ENCODE results near the gene MMAB.

Gene MMAB

DNA sequence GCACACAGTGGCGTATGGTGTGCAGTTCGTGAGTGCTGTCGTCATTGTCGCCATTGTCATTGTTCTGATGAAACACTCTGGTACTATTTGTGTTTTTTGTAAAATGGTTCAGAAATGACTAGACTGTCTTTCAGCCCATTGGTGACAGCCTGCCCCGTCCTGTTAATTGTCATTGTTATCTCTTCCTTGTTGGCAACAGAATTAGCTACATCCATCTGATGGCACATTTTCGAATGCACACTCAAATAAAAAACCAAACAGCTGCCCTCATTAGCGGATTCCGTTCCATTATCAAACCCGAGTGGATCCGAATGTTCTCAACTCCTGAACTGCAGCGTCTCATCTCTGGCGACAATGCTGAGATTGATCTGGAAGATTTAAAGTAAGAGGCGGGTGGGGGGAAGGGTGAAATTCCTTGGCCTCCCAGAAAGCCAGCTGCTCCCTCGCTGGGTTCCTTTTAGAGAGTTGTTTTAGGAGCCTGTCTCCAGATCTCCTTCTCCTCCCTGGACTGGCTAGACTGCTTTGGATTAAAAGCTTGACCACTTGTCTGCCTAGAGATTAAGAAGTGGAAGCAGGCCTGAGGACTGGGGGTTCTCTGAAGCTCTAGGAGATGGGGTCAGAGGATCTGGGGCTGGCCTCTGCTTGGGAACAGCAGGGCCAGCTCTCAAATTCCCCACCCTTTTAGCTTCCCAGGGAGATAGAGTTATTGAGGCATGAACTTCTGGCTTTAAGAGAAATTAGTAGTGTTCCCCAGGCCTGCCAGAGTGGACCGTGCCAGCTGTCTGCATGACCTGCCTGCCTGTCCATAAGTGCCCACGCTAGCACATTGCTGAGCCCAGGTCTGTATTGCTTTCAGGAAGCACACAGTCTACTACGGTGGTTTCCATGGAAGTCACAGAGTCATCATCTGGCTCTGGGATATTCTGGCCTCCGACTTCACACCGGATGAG, 43.3 kb downstream of the MMAB start:
- DNase-seq (ENCODE audit: low read depth), result no peak
- H3K4me3 ChIP-seq (ENCODE audit: low read depth, low read length), result no peak overlapping the region
- TF ChIP-seq, protein P1, sequence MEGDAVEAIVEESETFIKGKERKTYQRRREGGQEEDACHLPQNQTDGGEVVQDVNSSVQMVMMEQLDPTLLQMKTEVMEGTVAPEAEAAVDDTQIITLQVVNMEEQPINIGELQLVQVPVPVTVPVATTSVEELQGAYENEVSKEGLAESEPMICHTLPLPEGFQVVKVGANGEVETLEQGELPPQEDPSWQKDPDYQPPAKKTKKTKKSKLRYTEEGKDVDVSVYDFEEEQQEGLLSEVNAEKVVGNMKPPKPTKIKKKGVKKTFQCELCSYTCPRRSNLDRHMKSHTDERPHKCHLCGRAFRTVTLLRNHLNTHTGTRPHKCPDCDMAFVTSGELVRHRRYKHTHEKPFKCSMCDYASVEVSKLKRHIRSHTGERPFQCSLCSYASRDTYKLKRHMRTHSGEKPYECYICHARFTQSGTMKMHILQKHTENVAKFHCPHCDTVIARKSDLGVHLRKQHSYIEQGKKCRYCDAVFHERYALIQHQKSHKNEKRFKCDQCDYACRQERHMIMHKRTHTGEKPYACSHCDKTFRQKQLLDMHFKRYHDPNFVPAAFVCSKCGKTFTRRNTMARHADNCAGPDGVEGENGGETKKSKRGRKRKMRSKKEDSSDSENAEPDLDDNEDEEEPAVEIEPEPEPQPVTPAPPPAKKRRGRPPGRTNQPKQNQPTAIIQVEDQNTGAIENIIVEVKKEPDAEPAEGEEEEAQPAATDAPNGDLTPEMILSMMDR (IDR thresholded peaks at IDR 0.05; ENCODE audit: low read depth, low read length, missing control alignments), result no peak
- in situ Hi-C loops (cut with HindIII; ENCODE audit: low sequenced_read_pairs), result loop anchor here (25.0 kb wide), 1 partner anchor 257 kb away; no protein-coding TSS in a partner anchor

DNA sequence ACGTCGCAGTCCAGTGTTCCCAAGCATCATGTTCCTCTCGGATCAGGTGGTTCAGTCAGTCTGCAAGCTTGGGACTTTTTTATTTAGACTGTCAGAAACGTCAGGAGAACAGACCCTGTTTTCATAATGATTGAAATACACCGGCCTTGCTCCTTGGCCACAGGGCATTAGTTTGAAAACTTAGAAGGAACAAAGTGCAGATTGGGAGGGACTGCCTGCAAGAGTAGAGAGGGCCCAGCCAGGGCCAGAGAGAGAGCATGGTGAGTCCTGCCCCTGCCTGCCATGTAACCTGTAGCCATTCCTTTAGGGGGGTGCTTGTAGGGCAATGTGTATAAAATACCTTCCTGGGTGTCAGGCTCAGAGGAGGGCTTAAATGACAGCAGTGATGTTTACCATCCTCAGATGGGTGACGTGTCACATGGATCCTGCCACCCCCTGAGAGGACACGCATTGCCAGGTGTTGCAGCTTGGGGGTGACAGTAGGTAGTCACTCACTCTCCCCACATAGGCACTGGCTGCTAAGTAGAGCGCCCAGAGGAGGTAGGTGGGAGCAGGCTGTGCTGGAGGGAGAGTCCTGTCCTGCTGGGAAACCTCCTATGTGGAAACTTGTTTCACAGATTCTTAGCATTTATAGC, 45.7 kb downstream of the MMAB start:
- TF ChIP-seq, protein P1 (IDR thresholded peaks at IDR 0.05; ENCODE audit: low read depth, low read length, missing control alignments), result no peak
- in situ Hi-C loops (cut with HindIII; ENCODE audit: low sequenced_read_pairs), result loop anchor here (25.0 kb wide), 1 partner anchor 260 kb away; no protein-coding TSS in a partner anchor
- H3K4me3 ChIP-seq (ENCODE audit: low read depth, low read length), result no peak overlapping the region
- no peak for DNase-seq (ENCODE audit: low read depth)

DNA sequence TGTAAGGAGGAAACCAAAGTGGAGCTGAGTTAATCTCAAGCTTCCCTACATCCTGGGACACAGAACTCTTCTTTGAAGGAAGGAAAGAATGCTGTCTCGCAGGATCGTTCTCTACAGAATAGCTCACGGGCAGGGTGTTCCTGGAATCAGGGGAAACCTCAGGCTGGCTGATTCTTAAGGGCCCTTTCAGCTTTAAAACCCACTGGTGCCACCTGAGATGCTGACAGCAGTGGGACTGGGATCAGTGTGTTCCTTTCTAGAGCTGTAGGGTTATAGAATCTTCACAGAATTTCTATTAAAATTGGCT, 48.1 kb downstream of the MMAB start:
- no peak overlapping the region for H3K4me3 ChIP-seq (ENCODE audit: low read depth, low read length)
- TF ChIP-seq, protein P1 (IDR thresholded peaks at IDR 0.05; ENCODE audit: low read depth, low read length, missing control alignments), result no peak
- in situ Hi-C loops (cut with HindIII; ENCODE audit: low sequenced_read_pairs), result loop anchor here (25.0 kb wide), 1 partner anchor 262 kb away; no protein-coding TSS in a partner anchor
- no peak for DNase-seq (ENCODE audit: low read depth)

DNA sequence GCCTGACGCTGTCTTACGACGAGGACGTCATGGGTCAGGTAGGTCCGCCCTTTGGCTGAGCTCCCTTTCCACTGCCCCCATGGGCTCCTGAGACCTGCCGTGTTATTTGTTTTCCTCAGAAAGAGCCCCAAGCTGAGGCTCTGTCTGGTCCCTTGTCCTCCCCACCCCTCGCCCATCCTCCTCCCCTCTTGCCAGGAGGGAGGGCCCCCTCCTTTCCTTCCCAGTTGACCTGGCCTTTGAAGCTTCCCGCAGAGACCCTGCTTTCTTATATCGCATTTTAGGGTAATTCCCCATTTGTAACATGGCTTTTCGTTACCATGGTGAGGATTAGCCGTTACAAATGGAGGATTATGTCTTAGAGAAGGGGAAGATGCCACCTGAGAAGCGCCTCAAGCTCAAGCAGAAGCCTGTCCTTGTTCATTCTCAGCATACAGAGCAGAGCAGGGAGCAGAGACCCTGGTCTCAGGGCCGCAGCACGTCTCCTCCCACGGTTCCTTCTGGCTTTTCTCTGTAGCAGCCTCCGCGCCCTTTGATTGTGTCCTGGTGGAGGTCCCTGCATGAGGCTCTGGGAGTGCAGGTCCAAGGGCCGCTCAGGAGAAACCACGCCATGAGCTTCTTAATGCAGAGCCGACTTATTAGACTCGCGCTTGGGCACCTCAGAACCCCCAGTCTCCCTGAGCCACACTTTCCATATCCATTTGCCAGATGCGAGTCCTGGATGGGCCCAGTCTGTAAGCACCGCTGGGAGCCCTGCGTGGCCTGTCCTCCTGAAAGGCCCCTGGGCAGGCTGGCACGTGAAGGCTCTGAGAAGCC, 48.6 kb downstream of the MMAB start:
- TF ChIP-seq, protein P1 (IDR thresholded peaks at IDR 0.05; ENCODE audit: low read depth, low read length, missing control alignments), result no peak
- DNase-seq (ENCODE audit: low read depth), result no peak
- in situ Hi-C loops (cut with HindIII; ENCODE audit: low sequenced_read_pairs), result loop anchor here (25.0 kb wide), 1 partner anchor 263 kb away; no protein-coding TSS in a partner anchor
- no peak overlapping the region for H3K4me3 ChIP-seq (ENCODE audit: low read depth, low read length)

DNA sequence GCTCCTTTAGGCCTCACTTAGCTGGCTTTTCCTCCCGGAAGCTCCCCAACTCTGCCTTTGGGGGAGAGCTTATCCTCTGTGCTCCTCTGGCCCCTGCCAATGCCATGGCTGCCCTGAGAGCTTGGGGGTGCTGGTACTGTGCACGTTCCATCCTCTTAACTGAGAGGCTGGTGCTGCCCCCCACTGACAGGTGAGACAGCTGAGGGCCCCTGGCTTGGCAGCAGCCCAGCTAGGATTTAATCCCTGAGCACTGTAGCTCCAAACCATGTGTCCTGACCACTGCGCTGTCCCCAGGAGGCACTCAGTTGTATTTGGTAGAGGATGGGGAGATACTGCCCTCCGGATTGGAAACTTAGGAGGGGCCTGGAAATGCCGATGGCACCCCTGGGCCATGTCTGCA, 49.8 kb downstream of the MMAB start:
- TF ChIP-seq, protein P1 (IDR thresholded peaks at IDR 0.05; ENCODE audit: low read depth, low read length, missing control alignments), result no peak
- H3K4me3 ChIP-seq (ENCODE audit: low read depth, low read length), result no peak overlapping the region
- no peak for DNase-seq (ENCODE audit: low read depth)
- in situ Hi-C loops (cut with HindIII; ENCODE audit: low sequenced_read_pairs), result no loop called here

DNA sequence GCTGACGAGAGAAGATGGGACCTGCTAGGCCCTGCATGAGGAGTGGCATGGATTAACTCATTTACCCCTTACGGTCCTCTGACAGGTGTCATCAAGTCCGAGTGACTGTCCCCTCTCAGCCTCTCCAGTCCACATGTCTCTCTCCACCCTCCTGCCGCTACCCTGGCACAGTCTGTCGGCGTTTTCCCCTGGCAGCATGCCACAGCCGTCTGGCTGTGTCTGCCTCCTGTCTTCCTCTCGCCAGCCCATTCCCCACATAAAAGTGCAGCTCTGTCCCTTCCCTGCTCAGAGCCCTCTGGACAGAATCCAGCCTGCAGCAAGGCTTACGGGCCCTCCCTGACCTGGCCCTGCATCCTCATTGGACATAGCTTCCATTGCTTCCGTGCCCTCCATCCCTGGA, 50.2 kb downstream of the MMAB start:
- H3K4me3 ChIP-seq (ENCODE audit: low read depth, low read length), result no peak overlapping the region
- no peak for DNase-seq (ENCODE audit: low read depth)
- TF ChIP-seq, protein P1 (IDR thresholded peaks at IDR 0.05; ENCODE audit: low read depth, low read length, missing control alignments), result no peak
- in situ Hi-C loops (cut with HindIII; ENCODE audit: low sequenced_read_pairs), result no loop called here
